Progenitor cell of endocrine pancreas (in vitro differentiated cells): ENCODE data around the gene CARD8. TPM values are rescaled to one million over a fixed set of nuclear protein-coding genes. Genes with fewer than 3 reads are reported as not detected.
A peak's percentile ranks its signal among the peaks of the same experiment; 100 is the strongest.

ENCODE experiments used
- DNase-seq: peaks from one replicate; pipeline ENCODE4 v3.0.0; 2021; ENCODE audit warnings: low spot score; ENCODE audit not compliant: unreplicated experiment
- H3K27ac Mint-ChIP-seq: 2 replicates; pipeline ENCODE4 v1.8.0; 2021; ENCODE audit warnings: mild to moderate bottlenecking, moderate library complexity, mixed read lengths
- H3K27me3 Mint-ChIP-seq: 2 replicates; pipeline ENCODE4 v1.8.0; 2021; ENCODE audit warnings: mixed read lengths
- H3K36me3 Mint-ChIP-seq: 2 replicates; pipeline ENCODE4 v1.8.0; 2022; ENCODE audit warnings: mixed read lengths; ENCODE audit not compliant: insufficient read depth
- H3K4me1 Mint-ChIP-seq: 2 replicates; pipeline ENCODE4 v1.8.0; 2021; ENCODE audit warnings: low read depth, mixed read lengths
- H3K4me3 Mint-ChIP-seq: 2 replicates; pipeline ENCODE4 v1.8.0; 2021; ENCODE audit warnings: low read depth, mild to moderate bottlenecking, moderate library complexity, mixed read lengths
- H3K9me3 Mint-ChIP-seq: 2 replicates; pipeline ENCODE4 v1.8.0; 2021; ENCODE audit warnings: low read depth, mixed read lengths
- total RNA-seq: library from RNA; stranded (reverse); gene quantifications from 2 replicates; pipeline ENCODE4 v1.2.1, GENCODE V29; 2021
- TF ChIP-seq, protein P1 (sequence below): fragments of 200-600 bp; sonication (generic); IDR thresholded peaks from one replicate; pipeline ENCODE4 v1.5.0; 2021; ENCODE audit warnings: antibody characterized with exemption, mild to moderate bottlenecking; ENCODE audit not compliant: unreplicated experiment

The CARD8 gene
- total RNA-seq, 1 donor from 2014 or later = 64.6 TPM

DNA sequence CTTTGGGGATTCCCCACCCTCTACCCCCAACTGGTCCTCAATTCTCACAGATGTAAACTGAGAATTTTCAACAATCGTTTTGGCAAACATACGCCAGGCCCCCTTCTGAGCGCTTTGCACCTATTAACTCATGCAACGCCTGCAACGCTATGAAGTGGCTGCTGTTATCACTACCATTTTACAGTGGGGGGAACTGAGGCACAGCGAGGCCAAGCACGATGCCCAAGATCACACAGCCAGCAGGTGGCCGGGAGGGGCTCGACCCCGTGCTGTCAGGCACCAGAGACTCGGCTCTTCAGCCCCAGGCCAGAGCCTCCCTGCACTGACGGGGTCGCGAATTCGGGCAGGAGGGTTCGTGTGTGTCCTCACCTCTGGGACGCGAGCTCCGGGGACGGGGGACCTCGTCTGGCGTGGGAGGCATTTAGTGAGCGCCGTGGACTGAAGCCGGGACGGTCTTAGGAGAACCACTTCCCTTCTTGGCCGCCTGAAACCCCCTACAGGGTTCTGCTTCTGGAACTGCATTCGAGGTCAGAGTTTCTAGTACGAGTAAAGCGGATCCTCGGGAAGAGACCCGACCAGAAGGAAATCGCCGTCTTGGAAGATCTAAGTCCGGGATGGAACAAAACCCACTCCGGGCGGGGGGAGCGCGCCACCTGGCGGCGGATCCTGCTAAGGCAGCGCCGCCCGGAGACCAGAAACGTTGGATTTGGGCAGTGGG lies 35.2 kb upstream of the CARD8 start:
- H3K27me3 Mint-ChIP-seq = peaks cover 8% of the 10 kb centered on the region
- DNase-seq = peak; percentile 76
- TF ChIP-seq, protein P1, sequence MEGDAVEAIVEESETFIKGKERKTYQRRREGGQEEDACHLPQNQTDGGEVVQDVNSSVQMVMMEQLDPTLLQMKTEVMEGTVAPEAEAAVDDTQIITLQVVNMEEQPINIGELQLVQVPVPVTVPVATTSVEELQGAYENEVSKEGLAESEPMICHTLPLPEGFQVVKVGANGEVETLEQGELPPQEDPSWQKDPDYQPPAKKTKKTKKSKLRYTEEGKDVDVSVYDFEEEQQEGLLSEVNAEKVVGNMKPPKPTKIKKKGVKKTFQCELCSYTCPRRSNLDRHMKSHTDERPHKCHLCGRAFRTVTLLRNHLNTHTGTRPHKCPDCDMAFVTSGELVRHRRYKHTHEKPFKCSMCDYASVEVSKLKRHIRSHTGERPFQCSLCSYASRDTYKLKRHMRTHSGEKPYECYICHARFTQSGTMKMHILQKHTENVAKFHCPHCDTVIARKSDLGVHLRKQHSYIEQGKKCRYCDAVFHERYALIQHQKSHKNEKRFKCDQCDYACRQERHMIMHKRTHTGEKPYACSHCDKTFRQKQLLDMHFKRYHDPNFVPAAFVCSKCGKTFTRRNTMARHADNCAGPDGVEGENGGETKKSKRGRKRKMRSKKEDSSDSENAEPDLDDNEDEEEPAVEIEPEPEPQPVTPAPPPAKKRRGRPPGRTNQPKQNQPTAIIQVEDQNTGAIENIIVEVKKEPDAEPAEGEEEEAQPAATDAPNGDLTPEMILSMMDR = peak; percentile 99
- H3K27ac Mint-ChIP-seq = no peak overlapping the region
- peak overlapping the region; percentile 67 for H3K4me3 Mint-ChIP-seq
- H3K9me3 Mint-ChIP-seq = peaks cover 10% of the 10 kb centered on the region
- H3K36me3 Mint-ChIP-seq = peaks cover 19% of the 10 kb centered on the region
- H3K4me1 Mint-ChIP-seq = no peaks in the 10 kb centered on the region

DNA sequence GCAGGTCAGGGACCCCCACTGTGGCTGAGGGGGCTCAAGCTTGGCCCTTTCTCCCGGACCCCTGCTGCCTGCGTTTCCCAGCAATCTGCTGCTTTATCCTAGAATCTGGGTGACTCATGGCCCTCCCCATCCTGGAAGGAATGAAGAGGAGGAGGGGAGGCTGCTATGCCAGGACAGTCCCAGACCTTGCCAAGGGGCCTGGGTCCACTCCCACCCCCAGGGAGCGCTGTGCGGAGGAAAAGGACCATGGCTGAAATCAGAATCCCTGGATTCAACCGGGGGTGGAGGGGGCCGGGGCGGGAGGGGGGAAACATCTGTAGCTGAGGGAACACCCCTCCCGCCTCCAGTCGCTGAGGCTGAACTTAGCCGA lies 34.7 kb upstream of the CARD8 start:
- Mint-ChIP-seq H3K27ac (no peak overlapping the region), H3K9me3 (peaks cover 13% of the 10 kb centered on the region), H3K27me3 (peaks cover 8% of the 10 kb centered on the region), H3K4me1 (no peaks in the 10 kb centered on the region), H3K4me3 (no peak overlapping the region), H3K36me3 (peaks cover 24% of the 10 kb centered on the region)
- no peak for DNase-seq
- TF ChIP-seq, protein P1 = peak; percentile 40

DNA sequence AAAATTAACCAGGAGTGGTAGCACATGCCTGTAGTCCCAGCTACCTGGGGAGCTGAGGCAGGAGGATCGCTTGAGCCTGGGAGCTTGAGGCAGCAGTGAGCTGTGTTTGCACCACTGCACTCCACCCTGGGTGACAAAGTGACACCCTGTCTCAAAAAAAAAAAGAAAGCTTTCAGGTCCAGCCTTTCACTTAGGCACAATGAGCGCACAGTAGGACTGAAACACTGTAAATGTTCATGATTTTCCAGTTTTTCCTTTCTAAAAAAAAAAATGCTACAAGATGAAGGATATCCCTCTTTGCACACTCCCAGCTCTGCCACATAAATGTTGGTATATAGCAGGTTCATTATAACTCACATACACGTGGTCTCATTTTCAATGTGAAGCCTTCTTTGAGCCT lies 32.0 kb upstream of the CARD8 start:
- Mint-ChIP-seq H3K27me3 (peaks cover 8% of the 10 kb centered on the region), H3K36me3 (peaks cover 46% of the 10 kb centered on the region), H3K9me3 (peaks cover 20% of the 10 kb centered on the region), H3K27ac (no peak overlapping the region), H3K4me3 (no peak overlapping the region), H3K4me1 (no peaks in the 10 kb centered on the region)
- TF ChIP-seq, protein P1 = no peak
- DNase-seq = no peak

DNA sequence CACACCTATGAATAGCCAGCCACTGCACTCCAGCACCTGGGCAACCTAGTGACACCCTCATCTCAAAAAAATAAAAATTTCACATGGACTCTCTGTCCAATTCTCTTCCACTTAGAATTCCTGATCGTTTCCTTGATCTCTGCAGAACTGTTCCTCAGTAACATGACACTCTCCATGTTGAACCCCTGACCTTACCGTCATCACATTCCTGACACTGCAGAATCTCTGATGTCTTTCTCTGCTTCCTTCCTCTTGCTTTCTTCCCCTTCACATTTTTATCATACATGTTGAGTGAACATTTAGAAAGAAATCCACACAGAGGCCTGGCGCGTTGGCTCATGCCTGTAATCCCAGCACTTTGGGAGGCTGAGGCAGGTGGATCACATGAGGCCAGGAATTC lies 29.2 kb upstream of the CARD8 start:
- peaks cover 51% of the 10 kb centered on the region for H3K36me3 Mint-ChIP-seq
- no peak overlapping the region for H3K27ac Mint-ChIP-seq
- H3K27me3 Mint-ChIP-seq = no peaks in the 10 kb centered on the region
- DNase-seq = no peak
- TF ChIP-seq, protein P1 = no peak
- H3K9me3 Mint-ChIP-seq = peaks cover 20% of the 10 kb centered on the region
- H3K4me3 Mint-ChIP-seq = no peak overlapping the region
- no peaks in the 10 kb centered on the region for H3K4me1 Mint-ChIP-seq

DNA sequence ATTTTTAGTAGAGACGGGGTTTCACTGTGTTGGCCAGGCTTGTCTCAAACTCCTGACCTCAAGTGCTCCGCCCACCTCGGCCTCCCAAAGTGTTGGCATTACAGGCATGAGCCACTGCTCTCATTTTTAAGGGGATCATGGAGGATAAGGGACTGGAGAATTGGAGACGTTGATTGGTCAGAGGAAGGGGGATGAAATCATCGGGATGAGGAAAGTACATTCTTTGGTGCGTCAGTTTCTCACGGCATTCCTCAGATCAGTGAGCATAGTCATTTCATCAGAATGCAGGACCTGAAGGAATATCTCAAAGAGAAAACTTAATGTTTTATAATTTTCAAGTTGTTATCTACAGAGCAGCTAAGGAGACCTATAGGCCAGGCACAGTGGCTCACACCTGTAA lies 28.2 kb upstream of the CARD8 start:
- no peak overlapping the region for H3K4me3 Mint-ChIP-seq
- DNase-seq = no peak
- H3K4me1 Mint-ChIP-seq = no peaks in the 10 kb centered on the region
- TF ChIP-seq, protein P1 = no peak
- H3K27ac Mint-ChIP-seq = no peak overlapping the region
- peaks cover 20% of the 10 kb centered on the region for H3K9me3 Mint-ChIP-seq
- peaks cover 48% of the 10 kb centered on the region for H3K36me3 Mint-ChIP-seq
- H3K27me3 Mint-ChIP-seq = no peaks in the 10 kb centered on the region
